Measurements from ENCODE around the gene IRGQ.

Gene IRGQ

DNA sequence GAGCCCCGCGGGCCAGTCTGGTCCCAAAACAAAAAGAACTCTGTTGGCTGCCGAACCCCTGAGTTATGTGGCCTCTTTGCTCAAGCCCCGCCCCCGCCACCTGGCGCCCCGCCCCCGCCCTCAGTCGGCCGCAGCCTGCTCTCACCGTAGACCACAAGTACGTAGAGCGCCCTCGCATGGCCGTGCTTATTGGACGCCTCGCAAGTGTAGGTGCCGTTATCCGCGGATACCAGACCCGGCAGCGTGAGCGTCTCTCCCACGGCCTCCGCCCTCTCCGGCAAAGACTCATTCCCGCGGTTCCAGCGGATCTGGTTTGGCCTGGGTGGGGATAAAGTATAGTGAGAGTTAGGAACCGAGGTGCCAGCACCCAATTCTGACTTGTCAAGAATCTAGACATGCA lies 29.0 kb upstream of the IRGQ start:
- peak; percentile 56 for DNase-seq (ENCODE audit: low read depth)
- TF ChIP-seq, protein P1, sequence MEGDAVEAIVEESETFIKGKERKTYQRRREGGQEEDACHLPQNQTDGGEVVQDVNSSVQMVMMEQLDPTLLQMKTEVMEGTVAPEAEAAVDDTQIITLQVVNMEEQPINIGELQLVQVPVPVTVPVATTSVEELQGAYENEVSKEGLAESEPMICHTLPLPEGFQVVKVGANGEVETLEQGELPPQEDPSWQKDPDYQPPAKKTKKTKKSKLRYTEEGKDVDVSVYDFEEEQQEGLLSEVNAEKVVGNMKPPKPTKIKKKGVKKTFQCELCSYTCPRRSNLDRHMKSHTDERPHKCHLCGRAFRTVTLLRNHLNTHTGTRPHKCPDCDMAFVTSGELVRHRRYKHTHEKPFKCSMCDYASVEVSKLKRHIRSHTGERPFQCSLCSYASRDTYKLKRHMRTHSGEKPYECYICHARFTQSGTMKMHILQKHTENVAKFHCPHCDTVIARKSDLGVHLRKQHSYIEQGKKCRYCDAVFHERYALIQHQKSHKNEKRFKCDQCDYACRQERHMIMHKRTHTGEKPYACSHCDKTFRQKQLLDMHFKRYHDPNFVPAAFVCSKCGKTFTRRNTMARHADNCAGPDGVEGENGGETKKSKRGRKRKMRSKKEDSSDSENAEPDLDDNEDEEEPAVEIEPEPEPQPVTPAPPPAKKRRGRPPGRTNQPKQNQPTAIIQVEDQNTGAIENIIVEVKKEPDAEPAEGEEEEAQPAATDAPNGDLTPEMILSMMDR (IDR thresholded peaks at IDR 0.05; ENCODE audit: low read length, missing control alignments): no peak
- H3K4me3 ChIP-seq (replicated peaks; ENCODE audit: low read depth, low read length): no peak overlapping the region

DNA sequence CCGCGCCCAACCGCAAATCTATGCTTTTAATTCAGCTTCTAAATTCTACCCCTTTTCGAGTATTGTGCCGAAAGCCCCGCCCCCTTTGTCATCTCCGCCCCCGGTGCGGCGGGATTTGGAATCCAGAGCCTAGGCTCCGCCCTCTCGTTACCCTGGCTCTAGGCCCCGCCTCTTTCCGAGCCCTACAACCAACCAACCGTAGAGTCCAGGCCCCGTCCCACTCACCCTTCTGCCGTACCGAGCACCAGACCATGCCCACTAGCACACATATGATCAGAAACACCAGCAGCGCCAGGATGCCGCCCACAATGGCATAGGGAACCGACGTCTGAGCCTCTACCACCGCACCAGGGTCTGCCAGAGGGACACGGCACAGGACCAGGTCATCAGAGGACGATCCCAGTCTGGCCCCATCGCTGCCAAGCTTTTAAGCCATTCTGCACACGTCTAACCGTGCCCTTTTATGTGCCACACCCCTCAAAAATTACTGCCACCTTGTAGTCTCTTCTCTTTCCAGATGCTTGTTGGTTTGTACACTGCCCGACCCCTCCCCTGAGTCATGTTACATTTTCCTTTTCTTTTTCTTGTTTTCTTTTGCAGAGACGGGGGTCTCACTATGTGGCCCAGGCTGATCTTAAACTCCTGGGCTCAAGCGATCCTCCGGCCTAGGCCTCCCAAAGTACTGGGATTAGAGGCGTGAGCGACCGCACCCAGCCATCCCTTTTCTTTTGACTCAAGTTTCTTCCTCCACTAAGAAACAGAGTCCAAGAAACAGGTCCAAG lies 28.1 kb upstream of the IRGQ start:
- no peak for DNase-seq (ENCODE audit: low read depth)
- TF ChIP-seq, protein P1 (IDR thresholded peaks at IDR 0.05; ENCODE audit: low read length, missing control alignments): no peak
- no peak overlapping the region for H3K4me3 ChIP-seq (replicated peaks; ENCODE audit: low read depth, low read length)

DNA sequence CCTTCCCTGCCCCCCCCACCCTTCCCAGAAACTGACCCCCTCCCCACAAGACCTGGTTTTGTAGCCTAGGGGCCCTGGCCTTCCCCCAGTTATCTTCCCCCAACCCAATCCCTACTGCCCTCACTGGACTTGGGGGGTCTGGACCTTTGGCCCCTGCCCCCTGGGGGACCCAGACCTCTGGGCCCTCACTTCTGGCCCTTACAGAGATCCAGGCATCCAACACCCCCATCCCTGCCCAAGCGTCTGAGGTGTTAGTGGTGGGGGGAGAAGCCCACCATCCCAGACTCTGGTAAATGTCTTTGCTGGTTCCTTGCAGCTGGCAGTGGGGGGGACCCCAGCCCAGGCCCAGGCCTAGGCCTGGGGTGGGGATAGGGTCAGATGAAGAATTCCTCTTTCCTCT lies 27.0 kb upstream of the IRGQ start:
- TF ChIP-seq, protein P1 (IDR thresholded peaks at IDR 0.05; ENCODE audit: low read length, missing control alignments): no peak
- DNase-seq (ENCODE audit: low read depth): no peak
- no peak overlapping the region for H3K4me3 ChIP-seq (replicated peaks; ENCODE audit: low read depth, low read length)

DNA sequence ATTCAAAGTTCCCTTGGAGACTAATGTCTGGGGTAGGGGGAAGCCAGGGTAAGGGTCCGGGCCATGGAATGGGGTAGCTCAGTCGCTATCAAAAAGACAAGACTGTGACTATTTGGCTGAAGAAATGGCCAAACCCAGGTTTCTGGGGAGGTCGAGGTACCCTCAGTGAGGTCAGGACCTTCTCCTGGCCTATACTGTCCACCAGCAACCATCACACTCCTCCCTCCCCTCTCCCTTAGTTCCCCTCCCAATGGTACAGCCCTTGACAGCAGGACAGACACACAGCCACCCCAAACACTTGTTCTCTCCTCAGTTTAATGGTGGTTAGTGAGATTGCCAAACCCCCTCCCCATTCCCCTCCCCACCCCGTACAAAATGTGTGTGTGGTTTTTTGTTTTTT lies 26.1 kb upstream of the IRGQ start:
- TF ChIP-seq, protein P1 (IDR thresholded peaks at IDR 0.05; ENCODE audit: low read length, missing control alignments): no peak
- no peak for DNase-seq (ENCODE audit: low read depth)
- no peak overlapping the region for H3K4me3 ChIP-seq (replicated peaks; ENCODE audit: low read depth, low read length)

DNA sequence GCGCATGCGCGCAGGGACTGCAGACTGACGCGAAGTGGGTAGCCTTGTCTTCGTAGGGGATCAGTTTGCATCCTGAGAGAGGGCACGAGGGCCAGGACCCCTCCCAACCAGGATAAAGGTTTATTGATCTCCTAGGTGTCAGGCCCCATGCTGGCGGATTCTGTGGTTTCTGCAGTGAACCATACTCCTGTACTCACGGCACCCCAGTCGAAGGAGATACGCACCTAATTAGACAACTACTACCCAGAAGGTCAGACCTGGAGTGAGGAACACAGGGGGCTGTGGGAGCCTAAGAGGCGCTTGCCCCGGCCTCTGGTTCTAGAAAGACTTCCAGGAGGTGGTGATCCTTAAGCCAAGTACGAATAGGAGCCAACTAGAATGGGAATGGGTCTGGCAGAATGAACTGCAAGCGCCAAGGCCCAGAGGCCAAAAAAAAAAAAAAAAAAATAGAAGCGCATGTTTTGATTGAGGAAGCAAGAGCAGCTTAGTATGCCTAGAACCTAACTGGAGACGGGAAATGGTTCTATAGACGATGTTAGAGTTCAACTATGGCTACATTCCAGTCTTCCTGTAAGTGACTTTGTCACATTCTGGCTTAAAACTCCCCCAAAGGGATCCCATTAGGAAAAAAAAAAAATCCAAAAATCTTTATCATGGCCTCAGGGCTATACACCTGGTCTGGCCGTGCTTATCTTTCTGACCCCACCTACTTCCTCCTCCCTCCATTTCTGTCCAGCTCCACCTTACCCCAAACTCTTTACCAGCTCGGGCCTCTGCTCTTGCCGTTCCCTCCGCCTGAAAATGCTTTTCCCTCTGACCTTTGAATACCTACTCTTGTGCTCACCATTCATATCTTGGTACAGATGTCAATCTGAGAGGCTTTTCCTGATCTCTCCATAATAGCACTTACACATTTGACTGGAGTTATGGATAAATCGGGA lies 24.4 kb upstream of the IRGQ start:
- TF ChIP-seq, protein P1 (IDR thresholded peaks at IDR 0.05; ENCODE audit: low read length, missing control alignments): no peak
- DNase-seq (ENCODE audit: low read depth): no peak
- peak overlapping the region; percentile 88 for H3K4me3 ChIP-seq (replicated peaks; ENCODE audit: low read depth, low read length)

DNA sequence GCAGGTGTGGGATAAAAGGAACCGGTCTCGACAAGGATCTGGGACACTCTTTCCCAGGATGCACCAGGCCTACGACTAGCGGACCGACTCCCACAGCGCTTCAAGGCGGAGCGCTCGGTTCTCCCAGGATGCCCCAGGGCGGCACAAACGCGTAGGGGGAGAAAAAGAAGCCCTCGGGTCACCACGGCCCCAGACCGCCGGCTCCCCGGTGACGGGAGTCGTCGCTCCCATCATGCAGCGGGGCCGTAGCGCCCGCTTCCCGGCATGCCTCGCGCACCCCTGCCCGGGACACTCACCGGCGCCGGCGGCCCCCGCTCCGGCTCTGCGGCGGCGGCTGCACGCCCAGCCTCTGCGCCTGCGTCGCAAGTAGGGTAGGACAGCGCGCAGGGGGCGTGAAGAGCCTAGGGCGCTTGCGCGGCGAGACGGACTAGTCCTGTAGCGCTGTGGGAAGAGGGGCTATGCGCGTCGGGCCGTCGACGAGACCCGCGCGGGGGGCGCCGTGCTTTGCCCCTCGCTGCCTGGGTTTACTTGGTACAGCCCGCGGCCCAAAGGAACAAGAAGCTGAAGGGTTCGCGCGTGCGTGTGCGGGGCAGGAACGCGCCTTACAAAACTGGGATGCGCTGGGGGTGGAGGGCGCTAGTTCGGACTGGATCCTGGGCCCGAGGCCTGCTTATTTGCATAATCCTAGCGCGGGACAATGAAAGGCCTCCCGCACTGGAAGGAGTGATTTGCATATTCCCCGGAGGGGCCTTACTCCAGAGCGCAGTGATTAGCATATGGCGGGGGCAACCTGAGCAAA lies 23.5 kb upstream of the IRGQ start, which contains the start of gene ZNF428:
ZNF428 (minus strand) TSS at position 368 of the 799 bp plus-strand sequence. CDS start 5,325 bp downstream, outside the sequence.
- TF ChIP-seq, protein P1 (IDR thresholded peaks at IDR 0.05; ENCODE audit: low read length, missing control alignments): no peak
- peak within 1 kb of the TSS; percentile 88 for H3K4me3 ChIP-seq (replicated peaks; ENCODE audit: low read depth, low read length)
- peak; percentile 92 for DNase-seq (ENCODE audit: low read depth)
